ENCODE measurements around the gene CITED2. TPM values are rescaled to one million over a fixed set of nuclear protein-coding genes. Genes with fewer than 3 reads are reported as not detected.
"Not testable (repeated sequence)": the region's sequence is repeated elsewhere in the genome, so short reads cannot be mapped to it uniquely, and the experiment has no call there.

The CITED2 gene
- total RNA-seq, 1 donor: 126 TPM

DNA sequence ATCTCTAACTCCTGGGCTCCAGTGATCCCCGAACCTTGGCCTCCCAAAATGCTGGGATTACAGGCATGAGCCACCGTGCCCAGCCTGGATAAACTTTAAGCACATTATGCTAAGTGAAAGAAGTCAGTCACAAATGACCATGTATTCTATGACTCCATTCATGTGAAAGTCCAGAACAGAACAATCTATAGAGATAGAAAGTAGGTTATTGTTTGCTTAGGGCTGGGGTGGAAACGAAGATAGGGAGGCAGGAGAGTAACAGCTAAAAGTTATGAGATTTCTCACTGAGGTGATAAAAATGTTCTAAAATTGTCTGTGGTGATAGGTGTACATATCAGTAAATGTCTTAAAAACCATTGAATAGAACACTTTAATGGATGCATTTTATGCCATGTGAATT is 40.9 kb upstream of the CITED2 start:
- no peak overlapping the region for H3K4me3 ChIP-seq (ENCODE audit: low read depth, low read length)
- TF ChIP-seq, protein P1, sequence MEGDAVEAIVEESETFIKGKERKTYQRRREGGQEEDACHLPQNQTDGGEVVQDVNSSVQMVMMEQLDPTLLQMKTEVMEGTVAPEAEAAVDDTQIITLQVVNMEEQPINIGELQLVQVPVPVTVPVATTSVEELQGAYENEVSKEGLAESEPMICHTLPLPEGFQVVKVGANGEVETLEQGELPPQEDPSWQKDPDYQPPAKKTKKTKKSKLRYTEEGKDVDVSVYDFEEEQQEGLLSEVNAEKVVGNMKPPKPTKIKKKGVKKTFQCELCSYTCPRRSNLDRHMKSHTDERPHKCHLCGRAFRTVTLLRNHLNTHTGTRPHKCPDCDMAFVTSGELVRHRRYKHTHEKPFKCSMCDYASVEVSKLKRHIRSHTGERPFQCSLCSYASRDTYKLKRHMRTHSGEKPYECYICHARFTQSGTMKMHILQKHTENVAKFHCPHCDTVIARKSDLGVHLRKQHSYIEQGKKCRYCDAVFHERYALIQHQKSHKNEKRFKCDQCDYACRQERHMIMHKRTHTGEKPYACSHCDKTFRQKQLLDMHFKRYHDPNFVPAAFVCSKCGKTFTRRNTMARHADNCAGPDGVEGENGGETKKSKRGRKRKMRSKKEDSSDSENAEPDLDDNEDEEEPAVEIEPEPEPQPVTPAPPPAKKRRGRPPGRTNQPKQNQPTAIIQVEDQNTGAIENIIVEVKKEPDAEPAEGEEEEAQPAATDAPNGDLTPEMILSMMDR (IDR thresholded peaks at IDR 0.05; ENCODE audit: insufficient read depth, low read length): no peak
- no peak for DNase-seq (ENCODE audit: low read depth)

GRCh38 chr6:139412103-139412502 is 37.7 kb upstream of the CITED2 start:
- H3K4me3 ChIP-seq (ENCODE audit: low read depth, low read length); DNase-seq (ENCODE audit: low read depth): not testable (repeated sequence)

DNA sequence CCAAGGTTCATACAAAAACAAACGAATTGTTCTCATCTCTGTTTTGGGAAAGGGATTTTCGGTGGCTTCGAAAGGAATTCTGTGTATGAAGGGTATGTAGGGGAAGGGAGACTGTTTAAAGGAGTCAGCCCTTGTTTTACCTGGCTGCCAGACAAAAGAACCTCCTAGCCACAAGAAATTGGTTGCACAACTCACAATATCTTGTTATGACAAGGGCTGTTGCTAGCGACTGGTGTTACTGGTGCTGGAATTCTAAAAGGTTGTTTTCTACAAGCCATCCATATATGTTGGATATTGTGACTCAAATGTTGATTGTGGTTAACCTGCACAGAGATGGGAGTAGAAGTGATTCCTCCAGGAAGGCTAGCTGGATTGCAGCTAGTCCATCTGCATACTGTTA is 34.6 kb upstream of the CITED2 start:
- TF ChIP-seq, protein P1 (IDR thresholded peaks at IDR 0.05; ENCODE audit: insufficient read depth, low read length): no peak
- DNase-seq (ENCODE audit: low read depth): peak; percentile 89
- no peak overlapping the region for H3K4me3 ChIP-seq (ENCODE audit: low read depth, low read length)

DNA sequence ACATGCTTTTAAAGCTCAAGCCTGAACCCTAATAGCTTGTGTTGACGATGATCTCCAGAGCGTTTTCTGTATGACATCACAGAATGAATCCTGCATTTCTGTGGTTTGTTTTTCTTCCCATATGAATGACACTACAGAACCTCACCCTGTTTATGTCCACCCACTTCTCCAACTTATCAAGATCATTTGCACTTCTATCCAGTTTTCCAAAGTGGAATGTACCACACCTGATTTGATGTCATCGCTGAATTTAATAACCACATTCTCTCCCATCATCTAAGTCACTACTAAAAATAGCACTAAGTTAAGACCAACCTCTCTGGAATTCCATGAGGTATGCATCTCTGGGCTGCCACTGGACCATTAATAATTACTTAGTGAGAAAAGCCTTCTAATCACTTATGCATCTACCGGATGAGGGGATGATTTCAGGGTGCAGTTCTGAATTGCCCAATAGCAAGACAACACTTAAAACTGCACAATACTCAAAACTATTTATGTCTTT is 33.3 kb upstream of the CITED2 start:
- TF ChIP-seq, protein P1 (IDR thresholded peaks at IDR 0.05; ENCODE audit: insufficient read depth, low read length): no peak
- no peak overlapping the region for H3K4me3 ChIP-seq (ENCODE audit: low read depth, low read length)
- DNase-seq (ENCODE audit: low read depth): peak; percentile 99

- TF ChIP-seq, protein P1 (IDR thresholded peaks at IDR 0.05; ENCODE audit: insufficient read depth, low read length): no peak
- no peak overlapping the region for H3K4me3 ChIP-seq (ENCODE audit: low read depth, low read length)
- DNase-seq (ENCODE audit: low read depth): no peak
These were observed 32.3 kb upstream of the CITED2 start for GRCh38 chr6:139406577-139407343.

- DNase-seq (ENCODE audit: low read depth): peak; percentile 94
- no peak overlapping the region for H3K4me3 ChIP-seq (ENCODE audit: low read depth, low read length)
- TF ChIP-seq, protein P1 (IDR thresholded peaks at IDR 0.05; ENCODE audit: insufficient read depth, low read length): no peak
These were observed 28.5 kb upstream of the CITED2 start for GRCh38 chr6:139402876-139403386.

DNA sequence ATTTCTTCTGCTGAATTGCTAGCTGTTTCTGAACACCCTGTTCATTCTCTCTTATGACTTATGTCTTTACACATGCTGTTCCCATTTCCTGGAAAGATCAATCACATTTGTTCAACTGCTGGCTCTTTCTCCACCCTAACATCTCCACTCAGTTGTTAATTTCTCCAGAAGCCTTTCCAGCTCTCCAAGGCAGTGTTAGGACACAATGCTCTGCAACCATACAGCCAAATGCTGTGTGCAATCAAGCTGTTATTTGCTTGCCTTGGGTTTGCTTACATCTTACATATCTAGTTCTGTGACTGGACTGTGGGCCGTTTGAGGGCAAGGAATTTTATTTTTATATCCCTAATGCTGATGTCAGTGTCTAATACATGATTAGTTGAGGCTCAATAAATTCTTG is 24.2 kb upstream of the CITED2 start:
- no peak overlapping the region for H3K4me3 ChIP-seq (ENCODE audit: low read depth, low read length)
- TF ChIP-seq, protein P1 (IDR thresholded peaks at IDR 0.05; ENCODE audit: insufficient read depth, low read length): no peak
- no peak for DNase-seq (ENCODE audit: low read depth)

Data from fibroblast of the aortic adventitia (primary cell).